Measurements from ENCODE around the gene TPGS1.

The TPGS1 gene

GRCh38 chr19:531753-532560 is 24.7 kb downstream of the TPGS1 start, which contains the start of gene CDC34:
Gene CDC34 (plus strand): TSS chr19:531760. CDS start chr19:531932, 172 bp downstream.
- no peaks in the 10 kb centered on the region for H3K9me3 ChIP-seq
- peak within 1 kb of the TSS; percentile 94 for H3K4me3 ChIP-seq (ENCODE audit: low read depth, low read length)
- TF ChIP-seq CTCF (IDR thresholded peaks at IDR 0.05; ENCODE audit: low read depth, low read length): no peak
- H3K4me1 ChIP-seq: peaks cover 3% of the 10 kb centered on the region
- peaks cover 20% of the 10 kb centered on the region for H3K36me3 ChIP-seq
- 0 out of 2 replicates have a peak, but pooled peaks cover 2% of the 10 kb centered on the region for H3K27me3 ChIP-seq
- no peak for DNase-seq

- DNase-seq: peak; percentile 70
These were observed 25.5 kb downstream of the TPGS1 start for GRCh38 chr19:532561-533363.

GRCh38 chr19:533364-534058 is 26.2 kb downstream of the TPGS1 start:
- no peak for TF ChIP-seq CTCF (IDR thresholded peaks at IDR 0.05; ENCODE audit: low read depth, low read length)
- peaks cover 3% of the 10 kb centered on the region for H3K4me1 ChIP-seq
- 0 out of 2 replicates have a peak, but pooled peaks cover 2% of the 10 kb centered on the region for H3K27me3 ChIP-seq
- peaks cover 22% of the 10 kb centered on the region for H3K36me3 ChIP-seq
- peak overlapping the region; percentile 94 for H3K4me3 ChIP-seq (ENCODE audit: low read depth, low read length)
- DNase-seq: peak; percentile 27
- H3K9me3 ChIP-seq: no peaks in the 10 kb centered on the region

More at GRCh38 chr19:532561-533363, 25.5 kb downstream of the TPGS1 start:
- H3K9me3 ChIP-seq: no peaks in the 10 kb centered on the region
- peaks cover 3% of the 10 kb centered on the region for H3K4me1 ChIP-seq
- peak overlapping the region; percentile 94 for H3K4me3 ChIP-seq (ENCODE audit: low read depth, low read length)
- peaks cover 22% of the 10 kb centered on the region for H3K36me3 ChIP-seq
- 0 out of 2 replicates have a peak, but pooled peaks cover 2% of the 10 kb centered on the region for H3K27me3 ChIP-seq
- TF ChIP-seq CTCF (IDR thresholded peaks at IDR 0.05; ENCODE audit: low read depth, low read length): peak; percentile 60

- Histone ChIP-seq H3K36me3 (peaks cover 28% of the 10 kb centered on the region), H3K4me3 (ENCODE audit: low read depth, low read length) (peak overlapping the region; percentile 94), H3K4me1 (peaks cover 3% of the 10 kb centered on the region), H3K27me3 (0 out of 2 replicates have a peak, but pooled peaks cover 2% of the 10 kb centered on the region), H3K9me3 (no peaks in the 10 kb centered on the region)
- no peak for DNase-seq
- TF ChIP-seq CTCF (IDR thresholded peaks at IDR 0.05; ENCODE audit: low read depth, low read length): no peak
These were observed 26.8 kb downstream of the TPGS1 start for GRCh38 chr19:534088-534487.

- Histone ChIP-seq H3K9me3 (no peaks in the 10 kb centered on the region), H3K4me1 (peaks cover 3% of the 10 kb centered on the region), H3K27me3 (0 out of 2 replicates have a peak, but pooled peaks cover 2% of the 10 kb centered on the region), H3K4me3 (ENCODE audit: low read depth, low read length) (no peak overlapping the region), H3K36me3 (peaks cover 30% of the 10 kb centered on the region)
- no peak for TF ChIP-seq CTCF (IDR thresholded peaks at IDR 0.05; ENCODE audit: low read depth, low read length)
- DNase-seq: no peak
These were observed 27.9 kb downstream of the TPGS1 start for GRCh38 chr19:535017-535835.
